ENCODE data around the gene COG4.
"Not testable (repeated sequence)": the region's sequence is repeated elsewhere in the genome, so short reads cannot be mapped to it uniquely, and the experiment has no call there.

The COG4 gene
- 46.3 to 79.5 reads per million in 2 donors for total RNA-seq

DNA sequence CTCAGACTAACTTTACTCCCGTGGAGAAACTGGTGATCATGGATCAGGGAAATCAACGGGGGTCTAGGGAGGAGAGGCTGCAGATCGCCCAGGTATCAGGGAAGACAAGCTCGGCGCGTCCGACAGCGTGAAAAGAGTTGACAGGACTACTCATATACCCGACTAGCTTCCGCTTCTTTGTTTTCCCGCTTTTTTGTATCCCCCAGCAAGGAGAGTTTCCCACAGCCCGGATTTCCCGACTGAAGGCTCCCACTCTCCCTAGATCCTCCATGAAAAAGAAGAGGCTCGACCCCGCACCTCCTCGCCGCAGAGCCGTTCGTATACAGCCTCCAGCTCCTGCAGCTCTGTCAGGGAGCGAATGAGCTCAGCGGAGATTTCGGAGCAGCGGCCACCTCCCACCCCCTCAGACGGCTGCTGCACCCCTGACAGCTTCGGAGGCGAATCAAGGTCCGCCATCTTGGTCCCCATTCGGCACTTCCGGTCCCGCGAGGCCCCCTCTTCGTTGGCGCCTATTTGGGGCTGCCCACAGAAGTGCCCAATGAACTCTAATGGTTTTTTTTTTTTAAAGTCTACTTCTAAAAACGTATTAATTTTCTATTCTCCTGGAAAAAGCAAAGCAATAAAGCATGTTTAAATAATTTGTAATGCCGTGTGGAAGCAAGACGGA, at the start of gene COG4:
TSS of gene COG4 (minus strand) at position 479 of the 667 bp plus-strand sequence. CDS start at position 468, 11 bp downstream.
- peak; percentile 86 for DNase-seq

- no peak for DNase-seq
Measured at GRCh38 chr16:70572926-70573270, 49.5 kb upstream of the COG4 start.

DNA sequence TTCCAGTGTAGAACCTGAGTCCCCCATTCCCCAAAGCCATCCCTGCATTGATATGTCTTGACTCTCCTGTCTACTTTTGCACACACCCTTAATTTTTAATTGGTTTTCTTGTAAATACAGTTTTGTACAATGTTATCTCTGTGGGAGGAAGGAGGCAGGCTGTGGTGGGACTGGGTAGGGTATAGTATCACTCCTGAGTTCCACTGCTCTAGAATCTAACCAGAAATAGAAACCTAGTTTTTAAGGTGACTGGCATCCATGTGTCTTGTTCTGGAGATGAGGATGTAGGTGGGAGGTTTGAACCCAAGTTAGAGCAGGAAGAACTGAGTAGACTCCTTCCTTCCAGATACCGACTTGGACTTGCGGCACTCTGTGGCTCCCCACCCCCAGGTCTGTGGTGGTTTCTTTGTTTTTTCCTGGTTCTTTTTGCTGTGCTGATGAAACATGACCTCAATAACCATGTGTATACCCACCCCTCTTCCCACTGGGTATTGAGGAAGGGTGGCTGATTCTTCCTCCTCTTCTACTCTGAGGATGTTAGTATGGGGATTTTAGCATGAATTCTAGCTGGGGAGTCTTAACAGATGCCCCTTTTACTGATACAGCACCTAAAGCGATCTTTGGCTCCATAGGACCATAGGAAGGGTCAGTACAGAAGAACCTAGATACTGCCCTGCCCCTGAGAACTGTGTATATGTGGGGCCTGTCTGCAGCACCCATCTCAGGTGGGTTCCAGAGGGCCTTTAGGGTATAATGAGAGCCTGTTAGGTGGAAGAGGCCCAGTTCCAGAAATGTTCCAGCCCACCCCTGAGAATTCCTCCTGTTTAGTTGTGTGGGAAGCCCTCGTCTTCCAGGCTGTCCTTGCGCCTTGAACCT, 48.9 kb upstream of the COG4 start:
- no peak for DNase-seq

DNA sequence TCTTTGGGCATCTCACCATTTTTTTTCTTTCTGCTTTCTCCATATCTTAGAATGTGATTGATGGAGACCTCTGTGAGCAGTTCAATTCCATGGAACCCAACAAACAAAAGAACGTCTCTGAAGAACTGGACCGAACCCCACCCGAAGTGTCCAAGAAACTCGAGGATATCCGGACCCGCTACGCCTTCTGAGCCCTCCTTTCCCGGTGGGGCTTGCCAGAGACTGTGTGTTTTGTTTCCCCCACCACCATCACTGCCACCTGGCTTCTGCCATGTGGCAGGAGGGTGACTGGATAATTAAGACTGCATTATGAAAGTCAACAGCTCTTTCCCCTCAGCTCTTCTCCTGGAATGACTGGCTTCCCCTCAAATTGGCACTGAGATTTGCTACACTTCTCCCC, 48.3 kb upstream of the COG4 start:
- DNase-seq: no peak

- DNase-seq: no peak
Measured at GRCh38 chr16:70570967-70571570, 47.7 kb upstream of the COG4 start.

DNA sequence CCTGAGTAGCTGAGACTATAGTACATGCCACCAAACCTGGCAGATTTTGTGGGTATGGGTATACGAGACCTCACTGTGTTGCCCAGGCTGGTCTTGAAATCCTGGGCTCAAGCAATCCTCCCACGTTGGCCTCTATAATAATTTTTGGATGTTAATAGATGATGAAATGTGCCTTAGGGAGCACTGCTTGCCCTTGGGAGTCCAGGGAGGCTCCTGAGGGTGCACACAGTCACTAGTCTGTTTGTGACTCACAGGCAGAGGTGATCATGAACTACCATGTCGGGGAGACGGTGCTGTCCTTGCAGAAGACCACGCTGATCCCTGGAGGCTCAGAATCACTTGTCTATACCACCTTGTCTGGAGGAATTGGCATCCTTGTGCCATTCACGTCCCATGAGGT, 46.4 kb upstream of the COG4 start:
- DNase-seq: no peak

DNA sequence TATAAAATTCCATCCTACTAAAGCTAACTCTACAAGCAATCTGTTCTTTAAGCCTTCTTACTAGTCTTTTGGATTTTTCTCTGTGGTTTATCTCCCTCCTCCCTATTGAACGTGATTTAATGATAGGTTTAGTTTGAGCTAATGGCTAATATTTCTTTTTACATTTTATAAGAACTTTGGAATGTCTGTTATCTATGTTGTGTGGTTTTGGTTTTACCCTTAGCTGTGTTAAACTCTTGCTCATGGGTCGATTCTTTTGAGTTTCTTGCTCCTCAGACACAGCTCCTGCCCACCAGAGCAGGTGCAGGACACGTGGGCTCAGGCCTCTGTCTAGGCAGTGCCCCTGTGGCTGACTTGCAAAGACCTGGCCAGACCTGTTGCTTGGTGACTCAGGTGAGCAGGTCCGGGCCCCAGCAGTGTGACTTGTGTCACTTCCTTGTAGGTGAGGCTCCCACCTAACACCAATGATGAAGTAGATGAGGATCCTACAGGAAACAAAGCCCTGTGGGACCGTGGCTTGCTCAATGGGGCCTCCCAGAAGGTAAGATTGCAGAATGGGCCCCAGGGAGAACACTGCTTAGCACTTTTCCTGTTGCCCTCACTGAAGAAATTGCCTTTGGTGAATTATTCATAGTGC, 45.4 kb upstream of the COG4 start:
- no peak for DNase-seq

DNA sequence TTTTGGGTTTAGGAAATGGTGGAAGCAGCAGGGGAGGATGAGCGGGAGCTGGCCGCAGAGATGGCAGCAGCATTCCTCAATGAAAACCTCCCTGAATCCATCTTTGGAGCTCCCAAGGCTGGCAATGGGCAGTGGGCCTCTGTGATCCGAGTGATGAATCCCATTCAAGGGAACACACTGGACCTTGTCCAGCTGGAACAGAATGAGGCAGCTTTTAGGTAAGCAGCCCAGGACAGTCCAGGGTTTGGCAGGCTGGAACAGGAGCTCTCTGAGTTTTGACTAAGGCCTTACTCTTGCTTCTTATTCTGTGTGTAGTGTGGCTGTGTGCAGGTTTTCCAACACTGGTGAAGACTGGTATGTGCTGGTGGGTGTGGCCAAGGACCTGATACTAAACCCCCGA, 41.7 kb upstream of the COG4 start:
- no peak for DNase-seq

GRCh38 chr16:70563636-70564035, 40.3 kb upstream of the COG4 start:
- DNase-seq: no peak

GRCh38 chr16:70561623-70562022, 38.3 kb upstream of the COG4 start:
- DNase-seq: no peak

GRCh38 chr16:70556063-70556462, 32.7 kb upstream of the COG4 start:
- DNase-seq: no peak

DNA sequence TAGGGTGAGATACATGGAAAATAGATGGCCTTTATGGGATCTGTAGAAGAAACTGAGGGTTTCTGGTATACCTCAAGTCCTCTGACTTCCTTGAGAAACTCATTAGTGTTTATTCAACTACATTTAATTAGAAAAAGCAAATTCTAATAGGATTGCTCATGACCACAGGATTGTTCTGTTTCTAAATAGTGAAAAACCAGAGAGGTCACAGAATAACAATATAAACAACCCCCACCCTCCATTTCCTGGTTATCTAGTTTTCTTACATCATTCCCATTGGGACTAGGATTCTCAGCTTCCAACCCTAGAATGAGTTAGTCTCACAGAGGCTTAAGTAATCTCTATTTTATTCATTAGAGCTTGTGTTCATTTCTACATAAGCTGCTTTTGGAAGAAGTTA, 30.3 kb upstream of the COG4 start:
- DNase-seq: no peak

- DNase-seq: no peak
Measured at GRCh38 chr16:70552675-70553074, 29.3 kb upstream of the COG4 start.

DNA sequence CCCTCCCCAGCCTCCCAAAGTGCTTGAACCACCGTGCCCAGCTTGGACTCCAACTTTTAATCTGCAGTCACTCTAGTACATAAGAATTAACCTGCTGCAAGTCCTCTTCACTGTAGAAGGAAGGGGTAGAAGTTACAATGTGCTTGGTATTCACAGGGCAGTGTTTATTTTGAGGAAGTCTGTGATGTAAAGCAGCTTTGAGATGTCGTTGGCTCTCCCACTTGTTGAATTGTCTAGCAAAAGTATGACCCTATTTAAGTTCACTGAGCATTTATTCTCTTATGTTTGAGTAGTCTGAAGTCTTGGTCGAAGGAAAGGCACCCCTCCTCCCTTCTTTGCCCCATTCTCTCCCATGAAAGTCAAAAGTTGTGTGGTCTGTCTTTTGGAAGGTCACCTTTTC, 28.4 kb upstream of the COG4 start:
- no peak for DNase-seq

- no peak for DNase-seq
Measured at GRCh38 chr16:70550082-70550481, 26.7 kb upstream of the COG4 start.

DNA sequence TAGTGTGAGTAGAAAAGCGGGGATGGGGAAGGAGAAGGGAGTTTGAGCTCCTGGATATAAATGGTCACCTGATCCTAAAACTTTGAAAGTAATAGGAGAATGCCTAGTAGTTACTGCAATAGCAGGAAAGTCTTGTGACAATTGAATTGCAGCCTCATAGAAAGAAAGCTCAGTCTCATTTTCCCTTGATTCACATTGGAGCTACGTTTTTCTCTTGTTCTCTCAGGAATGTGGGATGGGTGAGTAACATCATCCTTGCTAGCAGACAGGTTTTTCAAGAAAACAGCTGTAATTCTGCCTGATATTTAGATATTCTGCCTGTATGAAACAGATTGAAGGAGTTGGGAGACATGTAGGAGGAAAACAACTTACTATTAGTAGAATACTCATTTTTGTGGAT, 25.6 kb upstream of the COG4 start:
- DNase-seq: no peak

DNA sequence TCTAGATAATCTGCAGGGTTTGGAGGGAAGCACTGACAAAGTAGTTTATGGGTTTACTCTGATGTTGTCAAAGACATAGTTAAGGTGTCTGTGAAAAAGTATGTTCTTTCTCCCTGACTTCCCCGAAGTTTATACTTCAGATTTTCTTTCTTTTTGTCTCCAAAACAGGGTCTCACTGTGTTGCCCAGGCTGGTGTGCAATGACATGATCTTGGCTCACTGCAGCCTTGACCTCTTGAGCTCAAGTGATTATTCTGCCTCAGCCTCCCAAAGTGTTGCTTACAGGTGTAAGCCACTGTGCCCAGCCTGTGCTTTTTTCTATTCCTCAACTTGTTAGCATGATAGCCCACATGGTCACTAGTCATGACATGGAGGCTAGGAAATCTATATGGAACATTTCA, 21.2 kb upstream of the COG4 start:
- DNase-seq: no peak

DNA sequence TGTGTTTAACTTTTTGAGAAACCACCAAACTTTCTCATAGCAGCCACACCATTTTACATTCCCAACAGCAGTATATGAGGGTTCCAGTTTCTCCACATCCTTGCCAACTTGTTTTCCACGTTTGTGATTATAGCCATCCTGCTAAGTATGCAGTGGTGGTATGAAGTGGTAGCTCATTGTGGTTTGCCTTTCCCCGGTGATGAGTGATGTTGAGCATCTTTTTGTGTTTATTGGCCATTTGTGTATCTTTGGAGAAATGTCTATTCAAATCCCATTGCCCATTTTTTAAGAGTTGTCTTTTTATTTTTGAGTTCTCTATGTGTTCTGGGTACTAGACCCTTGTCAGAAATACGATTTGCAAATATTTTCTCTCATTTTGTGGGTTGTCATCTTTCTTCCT, 17.6 kb upstream of the COG4 start:
- no peak for DNase-seq

- no peak for DNase-seq
Measured at GRCh38 chr16:70534971-70535370, 11.6 kb upstream of the COG4 start.

DNA sequence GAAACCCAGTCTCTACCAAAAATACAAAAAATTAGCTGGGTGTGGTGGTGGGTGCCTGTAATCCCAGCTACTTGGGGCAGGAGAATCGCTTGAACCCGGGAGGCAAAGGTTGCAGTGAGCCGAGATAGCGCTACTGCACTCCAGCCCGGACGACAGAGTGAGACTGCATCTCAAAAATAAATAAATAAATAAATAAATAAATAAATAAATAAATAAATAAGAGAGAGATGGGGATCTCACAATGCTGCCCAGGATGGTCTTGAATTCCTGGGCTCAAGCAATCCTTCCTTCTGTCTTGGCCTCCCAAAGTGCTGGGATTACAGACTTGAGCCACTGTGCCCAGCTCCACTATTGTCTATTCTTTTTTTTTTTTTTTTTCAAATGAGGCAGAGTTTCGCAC, 6.6 kb upstream of the COG4 start:
- DNase-seq: not testable (repeated sequence)

- no peak for DNase-seq
Measured at GRCh38 chr16:70529051-70529777, 5.9 kb upstream of the COG4 start.

GRCh38 chr16:70527315-70527996, 4.1 kb upstream of the COG4 start:
- no peak for DNase-seq
